Renal cortical epithelial cell (primary cell): ENCODE data around the gene SNAPC4. TPM values are rescaled to one million over a fixed set of nuclear protein-coding genes. Genes with fewer than 3 reads are reported as not detected.
"Not testable (repeated sequence)": the region's sequence is repeated elsewhere in the genome, so short reads cannot be mapped to it uniquely, and the experiment has no call there.

ENCODE experiments used
- DNase-seq: peaks from one replicate; pipeline ENCODE4 v3.0.0-alpha.2; 2011; ENCODE audit warnings: low read depth
- total RNA-seq: library from RNA; depleted of rRNA; stranded (reverse); fragments of >200 nt; gene quantifications from 2 replicates; pipeline ENCODE4 v1.2.3, GENCODE V29; 2014

SNAPC4 gene
- total RNA-seq, 1 donor from 2014 or later = 15.5 TPM

DNA sequence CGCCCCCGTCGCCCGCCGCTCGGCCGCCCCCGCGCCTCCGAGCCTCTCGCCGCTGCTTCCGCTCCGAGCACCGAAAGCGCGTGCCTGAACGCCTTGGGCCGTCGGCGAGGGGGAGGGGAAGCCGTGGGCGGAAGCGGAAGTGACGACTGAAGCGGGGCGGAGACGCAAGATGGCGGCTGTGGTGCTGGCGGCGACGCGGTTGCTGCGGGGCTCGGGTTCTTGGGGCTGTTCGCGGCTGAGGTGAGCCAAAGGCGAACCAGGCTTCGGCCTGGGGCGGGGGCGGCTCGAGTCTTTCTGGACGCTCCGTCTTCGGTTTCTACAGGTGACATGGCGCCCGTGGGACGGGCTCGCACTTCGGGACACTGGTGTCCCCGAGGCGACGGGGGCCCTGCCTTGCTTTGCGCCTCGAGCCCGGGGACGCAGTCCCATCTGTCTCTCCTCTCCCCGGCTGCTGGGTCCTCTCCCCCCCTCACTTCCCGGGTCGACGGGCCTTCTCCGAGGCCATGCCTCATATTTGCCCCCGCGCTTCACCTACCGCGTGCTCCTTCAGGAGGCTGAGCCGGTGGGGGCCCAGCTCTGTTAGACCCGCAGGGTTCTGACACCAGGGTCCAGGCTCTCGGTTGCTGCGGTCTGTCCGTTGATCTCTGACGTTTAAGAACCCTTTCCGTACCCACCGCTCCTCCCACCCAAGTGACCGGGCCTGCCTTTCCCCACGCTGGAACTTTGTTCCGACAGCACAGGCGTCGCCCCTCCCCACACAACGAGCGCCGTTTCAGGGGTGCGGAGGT is 10.7 kb upstream of the SNAPC4 start, which contains the start of the genes ENTR1 and PMPCA:
Gene ENTR1, minus strand, starts transcription at position 115 of the 788 bp plus-strand sequence. CDS start 217 bp downstream, outside the sequence.
Gene PMPCA, plus strand, starts transcription at position 159 of the 788 bp plus-strand sequence. Its CDS starts 11 bp downstream, at position 170.
- DNase-seq = peak; percentile 63

DNA sequence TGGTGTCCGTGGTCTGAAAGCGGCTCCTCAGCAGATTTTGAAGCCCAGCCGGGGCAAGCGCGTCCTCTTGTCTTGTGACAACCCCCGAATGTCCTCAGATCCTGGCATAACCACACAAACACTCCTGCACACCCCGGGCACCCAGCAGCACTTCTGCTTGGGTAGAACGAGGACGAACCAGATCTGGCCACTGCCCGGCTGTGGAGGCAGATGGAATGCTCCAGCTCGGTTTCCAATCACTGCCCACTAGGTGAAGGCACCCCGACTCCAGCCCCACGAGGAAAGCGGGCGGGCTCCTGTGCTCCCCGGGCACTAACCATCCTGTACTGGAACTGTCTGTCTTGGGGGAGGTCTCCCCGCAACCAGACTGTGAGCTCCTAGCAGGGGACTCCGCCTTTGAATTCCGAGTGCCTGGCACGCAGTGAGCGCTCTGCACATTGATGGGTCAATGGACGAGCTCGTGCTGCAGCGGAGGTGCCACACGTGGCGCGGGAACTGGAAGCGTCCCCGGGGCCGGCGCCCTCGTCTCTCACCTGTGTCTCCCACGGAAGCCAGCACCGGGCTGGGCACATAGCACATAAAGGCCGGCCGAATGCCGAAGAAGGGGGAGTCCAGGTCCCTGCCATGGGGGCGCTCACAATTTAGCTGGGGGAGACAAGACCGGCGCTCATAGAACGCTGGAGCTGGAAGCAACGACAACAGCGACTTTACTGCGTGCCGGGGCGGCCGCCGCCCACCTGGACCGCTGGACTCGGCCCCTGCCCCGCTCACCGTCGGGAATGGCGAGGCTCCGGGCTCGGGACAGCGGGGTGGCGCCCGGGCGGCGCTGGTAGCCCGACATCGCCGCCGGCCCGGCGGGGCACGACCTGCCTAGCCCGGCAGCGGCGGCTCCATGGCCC is 9.8 kb upstream of the SNAPC4 start:
- peak; percentile 19 for DNase-seq

DNA sequence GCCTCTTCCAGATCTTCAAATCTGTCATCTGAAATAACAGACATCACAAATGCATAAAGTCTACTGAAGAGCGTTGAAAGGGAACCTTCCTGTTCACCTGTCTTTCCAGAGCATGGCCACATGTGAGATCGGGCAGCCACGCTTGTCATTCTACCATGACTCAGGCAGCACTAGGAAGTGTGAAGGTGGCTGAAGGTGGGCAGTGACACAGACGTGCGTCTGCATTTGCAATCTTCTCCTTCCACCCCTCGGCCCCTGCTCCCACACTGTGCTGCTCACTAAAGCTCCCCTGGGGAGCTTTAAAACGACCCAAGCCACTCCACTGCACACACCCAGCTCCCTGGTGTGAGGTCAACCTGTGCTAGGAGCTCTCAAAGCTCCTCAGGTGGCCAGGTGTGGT is 7.9 kb upstream of the SNAPC4 start:
- DNase-seq = no peak

DNA sequence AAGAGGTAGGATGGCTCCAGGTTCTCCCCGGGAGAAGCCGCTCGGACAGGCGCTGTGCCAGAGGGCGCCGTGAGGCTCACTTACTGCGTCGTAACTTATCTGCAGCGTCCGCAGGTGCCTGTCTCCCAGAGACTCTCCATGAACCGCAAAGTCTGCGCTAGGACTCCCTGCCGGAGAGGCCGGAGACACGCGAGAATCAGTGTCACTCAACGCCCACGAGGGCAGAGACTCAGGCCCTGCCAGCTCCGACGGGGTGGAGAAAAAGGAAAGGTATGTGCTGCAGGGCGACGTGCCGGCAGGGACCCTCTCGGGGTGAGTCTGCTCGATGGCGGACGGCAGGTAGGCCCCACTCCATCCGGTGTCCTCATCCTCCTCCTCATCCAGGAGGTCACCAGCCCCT is 7.1 kb upstream of the SNAPC4 start:
- not testable (repeated sequence) for DNase-seq

DNA sequence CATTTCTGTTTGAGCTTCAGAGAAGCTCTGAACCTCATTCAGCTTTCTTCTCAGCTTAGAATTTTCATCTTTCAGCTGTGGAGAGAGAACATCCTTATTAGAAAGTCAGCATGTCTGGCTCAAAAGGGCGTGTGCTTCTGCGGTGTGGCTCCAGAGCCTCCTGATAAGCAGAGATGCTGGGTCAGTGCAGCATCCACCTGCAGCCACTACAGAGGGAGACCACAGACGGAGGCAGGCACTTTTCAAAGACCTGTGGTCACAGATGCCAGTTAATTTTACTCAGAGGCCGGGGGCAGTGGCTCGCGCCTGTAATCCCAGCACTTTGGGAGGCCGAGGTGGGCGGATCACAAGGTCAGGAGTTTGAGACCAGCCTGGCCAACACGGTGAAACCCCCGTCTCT is 5.9 kb upstream of the SNAPC4 start:
- not testable (repeated sequence) for DNase-seq

DNA sequence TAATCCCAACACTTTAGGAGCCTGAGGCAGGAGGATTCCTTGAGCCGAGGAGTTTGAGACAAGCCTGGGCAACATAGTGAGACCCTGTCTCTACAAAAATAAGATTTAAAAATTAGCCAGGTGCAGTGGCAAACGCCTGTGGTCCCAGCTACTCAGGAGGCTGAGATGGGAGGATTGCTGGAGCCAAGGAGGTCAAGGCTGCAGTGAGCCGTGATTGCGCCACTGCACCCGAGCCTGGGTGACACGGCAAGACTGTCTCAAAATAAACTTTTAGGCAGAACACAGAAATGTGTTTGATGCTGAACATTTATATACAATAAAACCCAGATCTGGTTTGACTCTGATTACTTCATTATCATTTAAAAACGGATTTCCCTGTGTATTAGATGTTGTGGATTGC is 5.5 kb upstream of the SNAPC4 start:
- DNase-seq = no peak

DNA sequence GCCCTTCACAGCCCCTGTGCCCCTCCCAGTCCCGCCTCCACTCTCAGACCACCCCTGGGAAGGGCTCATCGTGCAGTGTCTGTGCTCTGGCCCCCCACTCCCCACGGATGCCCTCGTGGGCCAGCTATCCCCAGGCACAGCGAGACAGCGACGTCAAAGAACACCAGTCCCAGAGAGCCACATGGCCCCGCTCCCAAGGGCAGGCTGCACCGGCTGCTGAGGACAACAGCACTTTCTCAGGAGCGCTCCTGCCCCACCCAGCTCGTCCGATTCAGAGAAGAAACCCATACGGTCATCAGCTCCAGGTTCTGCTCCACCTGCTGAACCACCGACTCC is 4.8 kb upstream of the SNAPC4 start:
- no peak for DNase-seq

DNA sequence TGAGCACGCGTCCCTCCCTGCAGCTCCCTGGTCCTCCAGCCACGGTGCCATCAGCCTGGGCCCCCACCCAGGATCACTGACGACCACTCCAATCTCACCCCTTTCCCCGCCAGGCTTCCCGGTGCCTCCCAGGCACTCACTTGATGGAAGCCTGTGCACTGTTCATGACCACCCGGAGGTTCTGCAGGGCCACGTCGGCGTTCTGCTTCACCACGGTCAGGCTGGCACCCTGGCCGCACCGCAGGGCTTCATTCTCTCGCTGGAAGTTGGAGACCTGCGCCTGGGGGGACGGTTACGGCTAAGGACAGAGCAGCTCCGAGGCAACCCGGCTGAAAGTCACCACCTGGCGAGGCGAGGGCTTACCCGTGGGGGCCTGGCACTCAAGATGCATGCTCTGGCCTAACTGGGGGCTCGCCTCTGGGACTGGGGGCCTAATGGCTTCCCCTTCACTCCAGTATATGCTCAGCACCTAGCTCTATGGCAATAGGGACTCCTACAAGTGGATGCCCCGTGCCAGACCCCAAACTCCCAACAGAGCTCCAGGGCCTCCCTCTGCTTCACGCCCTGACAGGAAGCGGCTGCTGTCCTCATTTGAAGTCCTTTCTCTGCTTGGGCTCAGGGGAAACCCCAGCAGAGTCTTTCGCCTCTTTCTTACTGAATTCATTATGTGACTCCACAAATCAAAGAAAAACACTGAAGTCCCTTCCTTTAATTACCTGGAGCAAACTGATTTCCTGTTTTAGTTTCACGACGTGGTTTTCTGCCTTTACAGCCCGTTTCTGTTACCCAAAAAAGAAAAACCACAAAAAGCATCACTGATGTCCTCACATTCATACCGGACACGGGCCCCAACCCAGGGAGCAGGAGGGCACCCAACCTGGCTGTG is 4.2 kb upstream of the SNAPC4 start:
- no peak for DNase-seq

DNA sequence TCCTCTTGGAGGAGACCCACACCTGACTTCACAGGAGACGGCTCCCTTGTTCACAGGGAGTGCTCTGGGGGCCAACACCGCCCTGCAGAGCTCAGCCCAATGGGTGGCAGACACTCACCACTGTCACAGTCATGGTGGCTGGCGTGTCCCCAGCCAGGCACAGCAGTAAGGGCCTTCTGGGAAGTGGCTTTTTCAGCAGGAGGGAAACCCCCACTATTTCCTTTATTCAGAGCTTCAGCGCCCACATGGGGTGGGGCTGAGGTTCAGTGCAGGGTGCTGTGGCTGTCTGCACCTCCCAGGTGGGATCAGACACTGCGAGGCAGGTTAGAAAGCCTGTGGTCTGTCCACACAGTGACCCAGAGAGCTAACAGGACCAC is 3.6 kb upstream of the SNAPC4 start:
- no peak for DNase-seq

DNA sequence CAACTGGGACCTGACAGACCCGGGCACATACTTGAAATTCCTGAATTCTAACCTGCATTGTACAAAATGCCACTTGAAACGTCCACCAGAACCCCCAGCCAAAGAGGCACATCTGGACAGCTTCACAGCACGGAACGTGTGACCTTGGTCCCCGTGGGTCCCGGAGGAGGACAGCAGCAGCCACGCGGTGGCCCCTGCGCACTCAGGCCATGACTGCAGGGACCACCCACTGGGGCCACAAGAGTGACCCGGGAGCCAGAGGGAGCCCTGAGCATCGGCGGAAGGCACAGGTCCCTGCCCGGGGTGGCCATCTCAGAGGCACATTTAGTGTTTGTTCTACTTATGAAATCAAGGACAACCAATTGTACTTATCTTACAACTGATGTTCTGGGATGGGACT is 2.1 kb upstream of the SNAPC4 start:
- DNase-seq = no peak

DNA sequence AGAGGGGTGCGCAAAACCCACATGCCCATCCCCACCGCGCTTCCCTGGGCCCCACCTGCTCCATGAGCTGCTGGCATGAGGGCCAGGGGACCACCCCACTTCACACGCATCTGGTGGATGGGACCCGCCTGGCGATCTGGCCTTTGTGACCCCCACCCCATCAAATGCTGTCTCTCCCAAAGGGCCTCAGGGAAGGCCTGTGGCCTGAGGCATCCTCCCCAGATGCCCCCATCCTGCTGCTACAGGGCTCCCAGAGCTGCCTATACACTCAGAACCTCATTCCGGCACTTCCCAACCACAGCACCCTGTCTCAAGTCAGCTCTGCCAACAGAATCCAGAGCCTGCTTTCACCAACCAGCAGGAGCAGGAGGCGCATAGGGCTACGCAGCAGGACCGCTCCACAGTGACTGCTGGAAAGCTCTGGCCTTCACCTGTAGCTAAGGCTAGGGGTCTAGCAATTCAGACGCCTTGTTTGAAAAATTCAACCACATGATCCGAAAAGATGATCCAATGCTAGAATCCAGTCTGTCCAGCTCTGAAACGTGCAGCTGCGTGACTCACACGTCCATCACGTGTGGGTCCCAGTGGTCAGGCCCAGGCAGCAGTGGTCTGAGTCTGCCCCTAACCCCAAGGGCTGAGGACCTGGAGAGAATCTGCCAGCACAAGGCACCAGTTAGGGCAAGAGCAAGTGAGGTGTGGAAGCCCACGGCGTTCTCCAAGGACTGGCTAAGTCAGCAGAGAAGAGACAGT is 1.4 kb upstream of the SNAPC4 start:
- no peak for DNase-seq

DNA sequence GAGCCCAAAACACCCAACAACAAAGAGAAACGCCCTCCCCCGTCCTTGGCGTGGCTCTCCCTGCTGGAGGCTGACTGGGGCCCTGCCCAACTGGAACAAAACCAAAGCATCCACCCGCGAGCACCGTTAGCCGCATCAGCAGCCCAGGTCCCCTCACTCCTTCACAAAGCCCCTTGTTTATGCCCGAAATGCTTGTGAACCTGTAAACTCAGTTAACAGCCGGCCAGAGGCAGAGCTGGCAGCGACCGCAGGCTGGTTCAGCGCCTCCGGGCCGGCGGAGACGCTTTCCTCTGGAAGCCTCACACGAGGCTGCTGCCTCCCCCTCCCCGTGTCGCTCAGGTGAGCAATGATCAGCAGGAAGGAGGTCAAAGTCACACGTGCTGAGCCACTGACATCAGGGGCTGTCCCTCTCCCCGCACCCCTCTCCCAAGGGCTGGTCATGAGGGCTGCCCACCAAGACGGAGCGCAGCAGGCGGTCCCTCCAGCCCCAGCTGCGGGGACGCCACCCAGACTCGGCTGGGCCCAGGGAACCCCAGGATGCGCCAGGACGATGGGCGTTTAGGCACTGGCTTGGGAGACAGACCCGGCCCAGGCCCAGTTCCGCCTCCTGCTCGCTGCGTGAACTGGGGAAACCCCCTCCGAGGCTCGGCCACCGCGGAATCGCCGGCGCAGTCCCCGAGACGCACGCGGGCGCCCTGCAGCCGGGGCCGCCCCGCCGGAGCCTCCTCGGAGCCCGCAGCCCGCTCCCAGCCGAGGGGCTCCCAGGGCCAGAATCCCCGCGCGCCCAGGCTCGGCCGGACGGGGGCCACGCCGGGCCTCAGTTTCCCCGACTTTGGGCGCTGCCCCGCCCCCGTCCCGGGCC is 563 bp downstream of the SNAPC4 start:
- DNase-seq = no peak

DNA sequence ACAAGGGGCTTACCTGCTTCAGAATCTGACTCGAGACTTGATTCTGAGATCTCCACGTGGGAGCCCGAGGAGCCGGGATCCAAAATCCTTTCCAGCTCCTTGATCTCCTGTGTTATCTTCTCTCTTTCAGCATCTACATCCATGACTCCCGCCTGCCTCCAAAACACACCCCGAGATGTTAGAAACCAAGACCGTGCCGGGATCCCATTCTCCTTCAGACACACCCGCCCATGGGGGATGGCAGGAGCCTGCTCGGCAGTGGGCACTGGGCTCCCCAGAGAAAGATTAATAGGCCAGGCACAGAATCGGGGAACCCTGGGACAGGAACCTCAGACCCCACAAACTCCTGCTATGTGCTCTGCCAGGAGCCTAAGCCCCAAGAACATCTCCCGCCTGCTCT is 1.7 kb downstream of the SNAPC4 start:
- no peak for DNase-seq

DNA sequence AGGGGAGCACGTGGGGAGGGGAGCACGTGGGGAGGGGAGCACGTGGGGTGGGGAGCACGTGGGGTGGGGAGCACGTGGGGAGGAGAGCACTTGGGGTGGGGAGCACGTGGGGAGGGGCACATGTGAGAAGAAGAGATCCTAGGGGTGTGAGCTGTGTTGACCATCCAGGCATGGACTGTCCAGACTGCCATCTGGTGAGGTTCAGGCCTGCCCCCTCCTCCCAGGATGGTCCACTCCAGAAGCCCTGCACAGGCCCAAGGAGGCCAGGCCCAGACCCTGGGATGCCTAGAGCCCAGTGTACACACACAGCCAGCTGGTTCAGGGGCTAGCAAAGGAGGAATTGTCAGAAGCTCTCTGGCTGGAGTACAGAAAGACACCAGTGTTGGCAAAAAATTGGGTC is 2.3 kb downstream of the SNAPC4 start:
- DNase-seq = no peak

DNA sequence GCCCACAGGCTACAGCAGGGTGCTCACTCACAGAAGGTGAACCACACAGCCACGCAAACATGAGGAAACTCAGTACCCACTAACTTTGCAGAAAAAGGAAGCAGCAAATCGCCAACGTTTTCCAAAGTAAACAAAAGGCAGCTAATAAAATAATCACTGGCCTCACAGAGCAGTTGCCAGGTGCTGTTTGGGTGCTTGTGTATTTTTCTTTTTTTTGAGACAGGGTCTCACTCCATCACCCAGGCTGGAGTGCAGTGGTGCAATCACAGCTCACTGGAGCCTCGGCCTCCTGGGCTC is 3.8 kb downstream of the SNAPC4 start:
- no peak for DNase-seq

DNA sequence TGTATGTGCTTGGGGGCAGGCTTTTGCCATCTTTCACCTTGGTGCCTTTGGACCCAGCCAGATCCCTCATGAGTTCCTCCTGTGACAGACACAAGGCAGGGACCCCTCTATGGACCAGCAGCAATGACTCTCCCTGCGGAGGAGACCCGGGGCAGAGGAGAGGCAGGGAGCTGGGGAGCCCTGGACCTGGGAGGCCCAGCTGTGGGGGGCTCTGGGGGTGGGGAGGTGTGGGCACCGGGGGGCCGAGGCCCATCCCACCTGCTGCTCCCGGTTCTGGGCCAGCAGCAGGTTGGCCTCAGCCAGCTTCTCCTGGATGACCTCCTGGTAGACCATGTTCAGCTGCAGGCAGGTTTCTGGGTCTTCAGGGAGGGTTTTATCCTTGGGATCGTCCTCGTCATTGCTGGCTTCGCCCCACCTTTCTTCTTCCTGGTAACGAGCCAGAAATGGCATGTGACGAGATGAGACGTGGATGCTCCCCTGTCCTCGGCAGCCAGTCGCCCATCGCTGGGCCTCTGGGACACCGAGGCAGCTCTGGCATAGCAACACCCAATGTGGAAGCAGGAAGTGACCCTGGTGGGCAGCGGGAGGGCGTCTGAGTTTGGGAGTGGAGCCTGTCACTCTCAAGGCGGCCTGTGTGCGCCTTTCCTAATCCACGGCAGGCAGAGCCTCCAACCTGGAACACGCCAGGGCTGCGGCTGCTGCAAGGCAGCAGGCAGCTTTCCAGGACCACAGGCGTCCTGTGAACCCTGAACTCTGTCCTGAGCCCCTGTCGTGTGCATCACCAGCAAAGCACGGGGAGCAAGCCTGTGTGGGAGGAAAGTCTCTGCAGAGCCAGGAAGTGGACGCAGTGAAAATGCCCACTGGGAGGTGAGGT is 4.4 kb downstream of the SNAPC4 start:
- DNase-seq = no peak

DNA sequence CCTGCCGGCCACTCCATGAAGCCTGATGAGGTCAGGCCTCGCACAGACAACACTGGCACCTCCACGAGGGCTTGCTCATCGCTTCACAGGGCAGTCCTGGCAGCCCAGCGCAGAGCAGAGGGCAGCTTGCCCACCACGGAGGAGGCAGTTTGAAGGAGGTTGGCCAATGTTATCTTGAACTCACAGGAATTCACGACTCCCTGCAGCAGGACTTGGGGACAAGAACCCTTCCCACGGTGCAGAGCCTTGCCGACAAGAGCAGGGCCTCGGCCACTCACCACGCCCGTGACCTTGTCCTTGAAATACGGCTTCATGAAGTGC is 5.0 kb downstream of the SNAPC4 start:
- DNase-seq = no peak

DNA sequence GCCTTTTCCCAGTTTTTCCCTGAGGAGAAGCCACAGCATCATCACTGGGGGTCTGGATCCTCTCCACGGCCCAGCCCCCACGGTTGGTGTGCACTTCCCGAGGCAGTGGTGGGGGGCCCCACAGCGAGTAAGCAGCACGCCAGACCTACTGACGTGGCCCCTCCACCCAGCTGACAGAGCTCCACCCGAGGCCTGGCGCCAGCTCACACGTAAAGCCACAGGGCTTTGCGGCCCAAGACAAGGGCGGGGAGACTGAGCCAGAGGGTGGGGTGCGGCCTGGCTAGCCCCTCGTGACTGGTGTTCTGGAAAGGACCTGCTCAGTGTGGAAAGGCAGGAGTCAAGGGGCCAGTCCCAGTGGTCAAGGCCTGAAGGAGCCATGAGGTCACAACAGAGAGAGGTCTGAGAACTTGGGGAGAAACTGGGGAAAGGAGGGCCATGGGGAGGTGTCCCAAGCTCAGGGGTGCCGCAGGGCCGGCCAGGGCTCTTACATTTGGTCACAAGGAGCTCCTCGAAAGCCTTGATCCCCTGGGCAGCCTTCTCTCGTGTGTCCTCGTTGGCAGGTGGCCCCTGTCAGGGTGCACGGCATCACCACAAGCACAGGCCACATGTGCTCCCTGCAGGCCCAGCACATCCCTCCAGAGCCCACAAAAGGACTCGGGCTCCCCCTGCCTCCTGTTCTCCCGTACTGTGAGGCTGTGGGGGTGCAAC is 5.5 kb downstream of the SNAPC4 start:
- DNase-seq = no peak

DNA sequence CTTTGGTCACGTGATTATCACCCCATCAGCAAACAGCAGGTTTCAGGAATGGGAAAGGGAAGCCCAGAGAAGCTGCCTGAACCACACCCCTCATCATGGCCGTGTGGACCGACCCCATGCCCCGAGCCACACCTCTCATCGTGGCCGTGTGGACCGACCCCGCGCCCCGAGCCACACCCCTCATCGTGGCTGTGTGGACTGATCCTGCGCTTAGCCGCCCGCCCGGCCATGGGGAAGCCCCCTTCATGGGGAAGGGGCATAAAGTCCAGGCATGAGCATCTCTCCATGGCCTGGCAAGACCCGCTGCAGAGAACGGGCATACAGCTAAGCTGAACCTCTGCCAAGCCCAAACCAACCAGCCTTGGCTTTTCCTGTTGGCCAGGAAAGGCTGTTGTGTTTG is 6.4 kb downstream of the SNAPC4 start:
- no peak for DNase-seq
